Raji (cell line): ENCODE data around the gene PITX2.

Experiments
- POLR2A ChIP-seq: IDR thresholded peaks from 2 replicates; pipeline ENCODE4 v1.6.1; 2011; ENCODE audit warnings: low read depth, low read length, control low read depth; ENCODE audit not compliant: insufficient read depth

The PITX2 gene

GRCh38 chr4:110622841-110623717 is at the start of gene PITX2:
Gene PITX2 (minus strand): TSS chr4:110623077. CDS start chr4:110622460, 617 bp downstream.
- TF ChIP-seq POLR2A = no peak

GRCh38 chr4:110671679-110672078 is 48.8 kb upstream of the PITX2 start:
- no peak for TF ChIP-seq POLR2A

GRCh38 chr4:110669663-110670062 is 46.8 kb upstream of the PITX2 start:
- TF ChIP-seq POLR2A = no peak

GRCh38 chr4:110668463-110669235 is 45.8 kb upstream of the PITX2 start:
- no peak for TF ChIP-seq POLR2A

- no peak for TF ChIP-seq POLR2A
These were observed 44.8 kb upstream of the PITX2 start for GRCh38 chr4:110667670-110668069.

GRCh38 chr4:110666030-110666429 is 43.2 kb upstream of the PITX2 start:
- no peak for TF ChIP-seq POLR2A

GRCh38 chr4:110663738-110664444 is 41.0 kb upstream of the PITX2 start:
- no peak for TF ChIP-seq POLR2A

GRCh38 chr4:110663206-110663605 is 40.3 kb upstream of the PITX2 start:
- no peak for TF ChIP-seq POLR2A

- no peak for TF ChIP-seq POLR2A
These were observed 37.9 kb upstream of the PITX2 start for GRCh38 chr4:110660755-110661154.

GRCh38 chr4:110654254-110654635 is 31.4 kb upstream of the PITX2 start:
- no peak for TF ChIP-seq POLR2A

GRCh38 chr4:110653321-110654253 is 30.7 kb upstream of the PITX2 start:
- no peak for TF ChIP-seq POLR2A

GRCh38 chr4:110644008-110644407 is 21.1 kb upstream of the PITX2 start:
- no peak for TF ChIP-seq POLR2A

GRCh38 chr4:110643096-110643495 is 20.2 kb upstream of the PITX2 start:
- no peak for TF ChIP-seq POLR2A

GRCh38 chr4:110641218-110641617 is 18.3 kb upstream of the PITX2 start:
- no peak for TF ChIP-seq POLR2A
